Nephron progenitor cell (in vitro differentiated cells): Measurements from ENCODE around the gene MSH5.
A peak's percentile ranks its signal among the peaks of the same experiment; 100 is the strongest.

Source experiments
- DNase-seq: peaks from one replicate; pipeline ENCODE4 v3.0.0; 2021
- H3K27ac Mint-ChIP-seq: 2 replicates; pipeline ENCODE4 v1.8.0; 2021; ENCODE audit warnings: mild to moderate bottlenecking, moderate library complexity, mixed read lengths
- H3K27me3 Mint-ChIP-seq: 2 replicates; pipeline ENCODE4 v1.8.0; 2021; ENCODE audit warnings: mild to moderate bottlenecking, low read depth, mixed read lengths; ENCODE audit not compliant: poor library complexity
- H3K36me3 Mint-ChIP-seq: 2 replicates; pipeline ENCODE4 v1.8.0; 2021; ENCODE audit warnings: low read depth, mixed read lengths
- H3K4me1 Mint-ChIP-seq: 2 replicates; pipeline ENCODE4 v1.8.0; 2021; ENCODE audit warnings: mixed read lengths
- H3K4me3 Mint-ChIP-seq: 2 replicates; pipeline ENCODE4 v1.8.0; 2021; ENCODE audit warnings: mild to moderate bottlenecking, moderate library complexity, mixed read lengths
- H3K9me3 Mint-ChIP-seq: 2 replicates; pipeline ENCODE4 v1.8.0; 2021; ENCODE audit warnings: mild to moderate bottlenecking, moderate library complexity, mixed read lengths
- TF ChIP-seq, protein P1 (sequence below): fragments of 200-600 bp; sonication (generic); IDR thresholded peaks from 2 replicates; pipeline ENCODE4 v1.5.0; 2021; ENCODE audit warnings: antibody characterized with exemption

MSH5 gene

GRCh38 chr6:31715022-31715958, 24.5 kb upstream of the MSH5 start, which contains the start of gene LY6G6D:
Gene LY6G6D, plus strand, starts transcription at chr6:31715348. Its CDS starts 8 bp downstream, at chr6:31715356.
- H3K36me3 Mint-ChIP-seq, result no peaks in the 10 kb centered on the region
- H3K27me3 Mint-ChIP-seq, result no peaks in the 10 kb centered on the region
- TF ChIP-seq, protein P1, sequence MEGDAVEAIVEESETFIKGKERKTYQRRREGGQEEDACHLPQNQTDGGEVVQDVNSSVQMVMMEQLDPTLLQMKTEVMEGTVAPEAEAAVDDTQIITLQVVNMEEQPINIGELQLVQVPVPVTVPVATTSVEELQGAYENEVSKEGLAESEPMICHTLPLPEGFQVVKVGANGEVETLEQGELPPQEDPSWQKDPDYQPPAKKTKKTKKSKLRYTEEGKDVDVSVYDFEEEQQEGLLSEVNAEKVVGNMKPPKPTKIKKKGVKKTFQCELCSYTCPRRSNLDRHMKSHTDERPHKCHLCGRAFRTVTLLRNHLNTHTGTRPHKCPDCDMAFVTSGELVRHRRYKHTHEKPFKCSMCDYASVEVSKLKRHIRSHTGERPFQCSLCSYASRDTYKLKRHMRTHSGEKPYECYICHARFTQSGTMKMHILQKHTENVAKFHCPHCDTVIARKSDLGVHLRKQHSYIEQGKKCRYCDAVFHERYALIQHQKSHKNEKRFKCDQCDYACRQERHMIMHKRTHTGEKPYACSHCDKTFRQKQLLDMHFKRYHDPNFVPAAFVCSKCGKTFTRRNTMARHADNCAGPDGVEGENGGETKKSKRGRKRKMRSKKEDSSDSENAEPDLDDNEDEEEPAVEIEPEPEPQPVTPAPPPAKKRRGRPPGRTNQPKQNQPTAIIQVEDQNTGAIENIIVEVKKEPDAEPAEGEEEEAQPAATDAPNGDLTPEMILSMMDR, result no peak
- DNase-seq, result peak; percentile 17
- peak within 1 kb of the TSS; percentile 98 for H3K27ac Mint-ChIP-seq
- H3K4me3 Mint-ChIP-seq, result peak within 1 kb of the TSS; percentile 68
- H3K4me1 Mint-ChIP-seq, result peaks cover 74% of the 10 kb centered on the region
- H3K9me3 Mint-ChIP-seq, result no peaks in the 10 kb centered on the region

DNA sequence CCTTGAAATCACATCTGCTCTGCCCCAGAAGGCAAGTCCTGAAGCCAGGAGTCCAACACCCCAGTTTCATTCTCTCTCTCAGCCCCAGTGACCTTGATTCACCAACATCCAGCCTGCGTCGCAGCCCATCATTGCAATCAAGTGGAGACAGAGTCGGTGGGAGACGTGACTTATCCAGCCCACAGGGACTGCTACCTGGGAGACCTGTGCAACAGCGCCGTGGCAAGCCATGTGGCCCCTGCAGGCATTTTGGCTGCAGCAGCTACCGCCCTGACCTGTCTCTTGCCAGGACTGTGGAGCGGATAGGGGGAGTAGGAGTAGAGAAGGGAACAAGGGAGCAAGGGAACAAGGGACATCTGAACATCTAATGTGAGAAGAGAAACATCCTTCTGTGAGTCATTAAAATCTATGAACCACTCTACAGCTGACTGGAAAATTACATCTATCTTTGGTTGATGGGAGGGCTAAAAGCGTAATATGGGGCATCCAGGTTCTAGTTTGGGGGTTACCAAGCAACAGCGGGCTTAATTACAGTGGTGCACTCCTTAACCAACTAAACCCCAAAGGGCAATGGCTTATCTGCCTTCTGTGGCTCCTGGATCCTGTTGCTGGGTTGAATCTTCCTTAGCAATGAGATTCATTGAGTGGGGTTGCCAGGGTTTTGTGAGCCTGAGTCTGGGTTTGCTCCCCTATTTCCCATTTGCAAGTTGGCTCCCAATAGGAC, 22.1 kb upstream of the MSH5 start:
- Mint-ChIP-seq H3K27me3 (no peaks in the 10 kb centered on the region), H3K9me3 (no peaks in the 10 kb centered on the region), H3K27ac (no peak overlapping the region), H3K4me3 (no peak overlapping the region), H3K4me1 (peaks cover 51% of the 10 kb centered on the region), H3K36me3 (no peaks in the 10 kb centered on the region)
- TF ChIP-seq, protein P1, result no peak
- peak; percentile 29 for DNase-seq

DNA sequence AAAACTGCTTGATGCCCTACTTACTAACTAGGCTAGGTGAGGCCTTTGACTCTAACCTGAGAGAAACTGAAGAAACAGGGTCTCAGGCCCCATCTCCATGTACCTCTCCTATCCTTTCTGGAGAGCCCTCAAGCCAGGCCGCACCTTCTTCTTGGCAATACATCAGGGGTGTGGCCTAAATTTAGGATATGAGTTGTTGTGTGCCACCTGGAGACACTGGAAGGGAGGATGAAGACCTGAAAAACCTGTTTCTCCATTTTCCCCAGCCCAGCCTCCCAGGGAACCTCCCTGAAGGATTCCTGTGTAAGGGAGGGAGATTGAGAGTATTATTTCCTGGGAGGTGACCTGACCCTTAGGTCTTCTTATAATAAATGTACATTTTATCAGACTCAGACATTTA, 21.5 kb upstream of the MSH5 start:
- H3K27ac Mint-ChIP-seq, result no peak overlapping the region
- H3K4me3 Mint-ChIP-seq, result no peak overlapping the region
- H3K27me3 Mint-ChIP-seq, result no peaks in the 10 kb centered on the region
- H3K4me1 Mint-ChIP-seq, result peaks cover 45% of the 10 kb centered on the region
- DNase-seq, result no peak
- no peaks in the 10 kb centered on the region for H3K36me3 Mint-ChIP-seq
- TF ChIP-seq, protein P1, result no peak
- no peaks in the 10 kb centered on the region for H3K9me3 Mint-ChIP-seq

DNA sequence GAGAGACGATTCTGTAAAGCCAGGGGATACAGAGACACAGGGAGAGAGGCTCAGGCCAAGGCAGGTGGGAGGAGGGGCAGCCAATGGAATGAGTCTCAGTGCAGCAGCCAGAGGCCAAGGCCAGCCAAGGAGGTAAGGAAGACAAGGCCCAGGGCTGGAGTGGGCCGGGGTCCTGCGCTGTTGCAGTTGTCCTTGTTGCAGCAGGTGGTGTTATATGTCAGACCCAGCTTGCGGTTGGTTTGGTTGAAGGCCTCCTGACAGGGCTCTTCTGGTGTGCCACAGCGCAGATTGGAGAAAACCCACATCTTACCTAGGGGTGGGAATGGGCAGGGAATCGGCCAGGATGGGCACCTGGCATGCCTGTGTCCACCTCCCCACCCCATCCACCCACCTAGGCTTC, 20.8 kb upstream of the MSH5 start:
- peak overlapping the region; percentile 3 for H3K27ac Mint-ChIP-seq
- peaks cover 2% of the 10 kb centered on the region for H3K36me3 Mint-ChIP-seq
- H3K4me1 Mint-ChIP-seq, result peaks cover 40% of the 10 kb centered on the region
- no peak overlapping the region for H3K4me3 Mint-ChIP-seq
- no peak for DNase-seq
- H3K9me3 Mint-ChIP-seq, result no peaks in the 10 kb centered on the region
- TF ChIP-seq, protein P1, result no peak
- H3K27me3 Mint-ChIP-seq, result no peaks in the 10 kb centered on the region

GRCh38 chr6:31720196-31720770, 19.5 kb upstream of the MSH5 start:
- Mint-ChIP-seq H3K27me3 (no peaks in the 10 kb centered on the region), H3K27ac (no peak overlapping the region), H3K9me3 (no peaks in the 10 kb centered on the region), H3K4me3 (no peak overlapping the region), H3K36me3 (peaks cover 12% of the 10 kb centered on the region), H3K4me1 (peaks cover 33% of the 10 kb centered on the region)
- TF ChIP-seq, protein P1, result no peak
- DNase-seq, result no peak
